Cardiac muscle cell (in vitro differentiated cells and primary cell): ENCODE measurements around the gene REPIN1. TPM values are rescaled to one million over a fixed set of nuclear protein-coding genes. Genes with fewer than 3 reads are reported as not detected.
A peak's percentile ranks its signal among the peaks of the same experiment; 100 is the strongest.

Experiments
- DNase-seq, 2 donors: peaks; one replicate each; pipeline versions ENCODE4 v3.0.0 to v3.0.0-alpha.2; 2010 to 2017; ENCODE audit warnings: low read depth in 1 of 2, low spot score in 1 of 2
- H3K27ac ChIP-seq: fragments of 200-600 bp; sonication (generic); 2 replicates; pipeline ENCODE4 v1.5.1; 2016
- H3K27me3 ChIP-seq: fragments of 200-600 bp; sonication (generic); 2 replicates; pipeline ENCODE4 v1.6.0; 2016; ENCODE audit warnings: control low read depth
- H3K36me3 ChIP-seq: fragments of 200-600 bp; sonication (generic); 2 replicates; pipeline ENCODE4 v1.5.1; 2016; ENCODE audit warnings: control low read depth
- H3K4me1 ChIP-seq: fragments of 200-600 bp; sonication (generic); 2 replicates; pipeline ENCODE4 v1.8.1; 2017; ENCODE audit warnings: low read depth, mild to moderate bottlenecking, mixed run types
- H3K4me3 ChIP-seq: fragments of 200-600 bp; sonication (generic); 2 replicates; pipeline ENCODE4 v1.5.1; 2016; ENCODE audit warnings: mild to moderate bottlenecking
- H3K9me3 ChIP-seq: fragments of 200-600 bp; sonication (generic); 2 replicates; pipeline ENCODE4 v1.5.1; 2017; ENCODE audit warnings: low read depth, mild to moderate bottlenecking, control low read depth
- CTCF ChIP-seq: IDR thresholded peaks from 2 replicates; pipeline ENCODE4 v1.5.1; 2012; ENCODE audit warnings: low read depth, mild to moderate bottlenecking, low read length
- polyA plus RNA-seq: library from polyadenylated mRNA; unstranded; fragments of >200 nt; fragmentation: Nextera tagmentation; extraction: Ambion mirVana; gene quantifications from 2 replicates; pipeline ENCODE4 v1.2.1, GENCODE V29; 2016
- total RNA-seq: library from RNA; depleted of rRNA; stranded (reverse); fragments of >200 nt; gene quantifications from 2 replicates; pipeline ENCODE4 v1.2.3, GENCODE V29; 2016

Gene REPIN1
- total and polyA plus RNA-seq, 2 experiments from 2014 or later = 185 to 270 TPM

GRCh38 chr7:150338166-150338829 is 30.3 kb upstream of the REPIN1 start:
- Histone ChIP-seq H3K36me3 (no peaks in the 10 kb centered on the region), H3K27me3 (peaks cover 34% of the 10 kb centered on the region), H3K27ac (no peak overlapping the region), H3K4me3 (no peak overlapping the region), H3K4me1 (peaks cover 4% of the 10 kb centered on the region), H3K9me3 (no peaks in the 10 kb centered on the region)
- no peak for DNase-seq
- TF ChIP-seq CTCF = no peak

GRCh38 chr7:150339409-150339809 is 29.2 kb upstream of the REPIN1 start:
- no peak for DNase-seq
- Histone ChIP-seq H3K4me3 (no peak overlapping the region), H3K4me1 (peaks cover 4% of the 10 kb centered on the region), H3K9me3 (no peaks in the 10 kb centered on the region), H3K27ac (no peak overlapping the region), H3K27me3 (peaks cover 42% of the 10 kb centered on the region), H3K36me3 (no peaks in the 10 kb centered on the region)
- no peak for TF ChIP-seq CTCF

GRCh38 chr7:150340024-150340749 is 28.4 kb upstream of the REPIN1 start:
- Histone ChIP-seq H3K4me1 (peaks cover 4% of the 10 kb centered on the region), H3K27me3 (peaks cover 42% of the 10 kb centered on the region), H3K4me3 (no peak overlapping the region), H3K27ac (no peak overlapping the region), H3K9me3 (no peaks in the 10 kb centered on the region), H3K36me3 (no peaks in the 10 kb centered on the region)
- no peak for TF ChIP-seq CTCF
- DNase-seq = peak; percentile 59 to 86

- Histone ChIP-seq H3K4me3 (peak overlapping the region; percentile 0), H3K27me3 (peaks cover 42% of the 10 kb centered on the region), H3K4me1 (peaks cover 4% of the 10 kb centered on the region), H3K36me3 (no peaks in the 10 kb centered on the region), H3K9me3 (no peaks in the 10 kb centered on the region), H3K27ac (no peak overlapping the region)
- TF ChIP-seq CTCF = no peak
- DNase-seq = no peak
Observed at GRCh38 chr7:150340875-150341262, 27.8 kb upstream of the REPIN1 start.

- peaks cover 4% of the 10 kb centered on the region for H3K4me1 ChIP-seq
- no peak within 1 kb of the TSS for H3K27ac ChIP-seq
- H3K36me3 ChIP-seq = no peaks in the 10 kb centered on the region
- TF ChIP-seq CTCF = no peak
- peak; percentile 47 to 91 for DNase-seq
- no peaks in the 10 kb centered on the region for H3K9me3 ChIP-seq
- H3K4me3 ChIP-seq = peak within 1 kb of the TSS; percentile 0
- H3K27me3 ChIP-seq = peaks cover 42% of the 10 kb centered on the region
Observed at GRCh38 chr7:150341263-150342120, 27.1 kb upstream of the REPIN1 start, which contains the start of gene RARRES2. Gene RARRES2 (minus strand): TSS chr7:150341629. CDS start chr7:150340609, 1,020 bp downstream.
